Activated CD4-positive, alpha-beta memory T cell treated with anti-CD3 and anti-CD28 coated beads for 36 hours (primary cell): Measurements from ENCODE around the gene APPBP2. TPM values are rescaled to one million over a fixed set of nuclear protein-coding genes. Genes with fewer than 3 reads are reported as not detected.

Experiments used
- CTCF ChIA-PET: fragments of 350-600 bp; sonication (Branson Sonifier 250); formaldehyde crosslinking; loops from one replicate; lab custom pipeline; 2021; ENCODE audit warnings: antibody characterized with exemption, inconsistent platforms; lab: Charles Lee
- POLR2A ChIA-PET: fragments of 350-600 bp; sonication (Branson Sonifier 250); formaldehyde crosslinking; loops from one replicate; lab custom pipeline; 2021; ENCODE audit warnings: antibody characterized with exemption; lab: Charles Lee
- DNase-seq: peaks from one replicate; pipeline ENCODE4 v3.0.0-alpha.2; 2020
- H3K27ac Mint-ChIP-seq: one replicate; pipeline ENCODE4 v1.8.0; 2021; ENCODE audit warnings: mixed read lengths
- H3K27me3 Mint-ChIP-seq: one replicate; pipeline ENCODE4 v1.8.0; 2021; ENCODE audit warnings: mixed read lengths
- H3K36me3 Mint-ChIP-seq: one replicate; pipeline ENCODE4 v1.8.0; 2021; ENCODE audit warnings: mixed read lengths
- H3K4me1 Mint-ChIP-seq: one replicate; pipeline ENCODE4 v1.8.0; 2021; ENCODE audit warnings: low read depth, mixed read lengths
- H3K4me3 Mint-ChIP-seq: one replicate; pipeline ENCODE4 v1.8.0; 2021; ENCODE audit warnings: mild to moderate bottlenecking, mixed read lengths
- H3K9me3 Mint-ChIP-seq: one replicate; pipeline ENCODE4 v1.8.0; 2021; ENCODE audit warnings: mixed read lengths
- intact Hi-C: fragments of 100-400 bp; cut with micrococcal nuclease; formaldehyde crosslinking; loops from one replicate; pipeline ENCODE4 v1.15.1; 2023
- total RNA-seq, 2 experiments: library from RNA; stranded (reverse); gene quantifications; one replicate each; pipeline ENCODE4 v1.2.3, GENCODE V29; 2021

APPBP2 gene
- total RNA-seq, 2 experiments from 2014 or later, result 25.7 to 31.0 TPM

DNA sequence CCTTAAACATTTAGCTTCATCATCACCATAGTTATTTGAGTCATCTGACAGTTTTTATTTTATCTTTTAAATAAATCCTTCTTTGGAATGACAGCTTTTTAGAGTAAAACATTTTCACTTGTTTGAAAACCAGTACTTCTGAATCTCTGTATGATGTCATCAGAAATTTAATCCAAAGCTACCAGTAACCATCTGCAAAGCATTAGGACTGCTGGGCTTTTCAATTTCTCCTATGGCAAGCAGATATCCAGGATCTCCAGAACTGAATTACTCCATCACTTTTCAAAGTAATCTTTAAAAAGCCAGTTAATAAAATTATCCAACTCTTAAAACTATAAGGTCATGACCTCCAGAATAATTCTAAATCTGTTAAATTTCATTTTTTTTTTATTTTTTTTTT, 52.3 kb downstream of the APPBP2 start:
- no peak for DNase-seq
- Mint-ChIP-seq H3K27ac (no peak overlapping the region), H3K4me3 (no peak overlapping the region), H3K4me1 (peaks cover 8% of the 10 kb centered on the region), H3K27me3 (no peaks in the 10 kb centered on the region), H3K9me3 (no peaks in the 10 kb centered on the region), H3K36me3 (peaks cover 18% of the 10 kb centered on the region)
- intact Hi-C loops, result no loop called here
- POLR2A ChIA-PET, result no interaction called here
- CTCF ChIA-PET, result no interaction called here

- POLR2A ChIA-PET, result no interaction called here
- H3K9me3 Mint-ChIP-seq, result no peaks in the 10 kb centered on the region
- H3K4me1 Mint-ChIP-seq, result peaks cover 8% of the 10 kb centered on the region
- intact Hi-C loops, result no loop called here
- CTCF ChIA-PET, result no interaction called here
- H3K27me3 Mint-ChIP-seq, result no peaks in the 10 kb centered on the region
- H3K36me3 Mint-ChIP-seq, result peaks cover 18% of the 10 kb centered on the region
- no peak overlapping the region for H3K27ac Mint-ChIP-seq
- no peak for DNase-seq
- H3K4me3 Mint-ChIP-seq, result no peak overlapping the region
Observed at GRCh38 chr17:60472449-60472848, 53.6 kb downstream of the APPBP2 start.

GRCh38 chr17:60471451-60471850, 54.6 kb downstream of the APPBP2 start:
- POLR2A ChIA-PET, result no interaction called here
- Mint-ChIP-seq H3K27ac (no peak overlapping the region), H3K27me3 (no peaks in the 10 kb centered on the region), H3K9me3 (no peaks in the 10 kb centered on the region), H3K4me3 (no peak overlapping the region), H3K36me3 (peaks cover 14% of the 10 kb centered on the region), H3K4me1 (peaks cover 8% of the 10 kb centered on the region)
- CTCF ChIA-PET, result interaction anchor here (0.7 kb wide), 2 partner anchors 165 to 167 kb away, joined by 4 to 5 read pairs; no protein-coding TSS in a partner anchor
- no peak for DNase-seq
- intact Hi-C loops, result no loop called here

DNA sequence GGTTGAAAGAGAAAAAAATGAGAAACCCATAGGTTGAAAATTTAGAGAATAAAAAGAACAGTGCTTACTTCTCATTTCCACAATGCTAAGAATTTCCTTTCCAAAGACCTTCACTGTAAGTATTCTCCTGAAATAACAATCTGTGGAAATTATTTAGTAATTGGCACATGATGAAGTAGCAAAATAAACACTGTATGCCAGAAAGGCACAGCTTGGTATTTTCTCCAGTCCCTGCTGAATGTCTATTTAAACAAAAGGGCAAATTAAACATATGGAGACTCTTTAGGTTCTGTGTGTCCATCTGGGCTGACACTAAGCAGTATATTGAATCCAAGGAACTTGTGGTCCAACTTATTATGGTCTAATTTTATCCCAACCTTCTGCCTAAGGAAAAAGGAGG, 57.7 kb downstream of the APPBP2 start:
- intact Hi-C loops, result no loop called here
- Mint-ChIP-seq H3K4me3 (no peak overlapping the region), H3K36me3 (peaks cover 30% of the 10 kb centered on the region), H3K4me1 (peaks cover 8% of the 10 kb centered on the region), H3K9me3 (no peaks in the 10 kb centered on the region), H3K27ac (no peak overlapping the region), H3K27me3 (no peaks in the 10 kb centered on the region)
- ChIA-PET CTCF (no interaction called here), POLR2A (no interaction called here)
- no peak for DNase-seq

- Mint-ChIP-seq H3K27me3 (no peaks in the 10 kb centered on the region), H3K9me3 (no peaks in the 10 kb centered on the region), H3K4me1 (no peaks in the 10 kb centered on the region), H3K4me3 (no peak overlapping the region), H3K36me3 (peaks cover 25% of the 10 kb centered on the region), H3K27ac (no peak overlapping the region)
- ChIA-PET CTCF (interaction anchor here (1.0 kb wide), 1 partner anchor 174 kb away, joined by 3 read pairs; no protein-coding TSS in a partner anchor), POLR2A (no interaction called here)
- no peak for DNase-seq
- intact Hi-C loops, result no loop called here
Observed at GRCh38 chr17:60464343-60464742, 61.7 kb downstream of the APPBP2 start.

GRCh38 chr17:60463157-60463835, 62.7 kb downstream of the APPBP2 start:
- POLR2A ChIA-PET, result no interaction called here
- no peak for DNase-seq
- Mint-ChIP-seq H3K9me3 (no peaks in the 10 kb centered on the region), H3K4me1 (no peaks in the 10 kb centered on the region), H3K4me3 (no peak overlapping the region), H3K36me3 (peaks cover 30% of the 10 kb centered on the region), H3K27ac (no peak overlapping the region), H3K27me3 (no peaks in the 10 kb centered on the region)
- intact Hi-C loops, result no loop called here
- CTCF ChIA-PET, result interaction anchor here (0.7 kb wide), 1 partner anchor 72 kb away, joined by 3 read pairs; no protein-coding TSS in a partner anchor

- DNase-seq, result no peak
- H3K27me3 Mint-ChIP-seq, result no peaks in the 10 kb centered on the region
- peaks cover 40% of the 10 kb centered on the region for H3K36me3 Mint-ChIP-seq
- no peak overlapping the region for H3K4me3 Mint-ChIP-seq
- POLR2A ChIA-PET, result no interaction called here
- no peaks in the 10 kb centered on the region for H3K4me1 Mint-ChIP-seq
- no peaks in the 10 kb centered on the region for H3K9me3 Mint-ChIP-seq
- CTCF ChIA-PET, result interaction anchor here (0.7 kb wide), 1 partner anchor 205 kb away, joined by 3 read pairs; no protein-coding TSS in a partner anchor
- no peak overlapping the region for H3K27ac Mint-ChIP-seq
- intact Hi-C loops, result no loop called here
Observed at GRCh38 chr17:60461584-60461983, 64.5 kb downstream of the APPBP2 start.

- no peak for DNase-seq
- ChIA-PET POLR2A (no interaction called here), CTCF (no interaction called here)
- Mint-ChIP-seq H3K36me3 (peaks cover 27% of the 10 kb centered on the region), H3K4me1 (no peaks in the 10 kb centered on the region), H3K27ac (no peak overlapping the region), H3K4me3 (no peak overlapping the region), H3K9me3 (no peaks in the 10 kb centered on the region), H3K27me3 (no peaks in the 10 kb centered on the region)
- intact Hi-C loops, result no loop called here
Observed at GRCh38 chr17:60457148-60457547, 68.9 kb downstream of the APPBP2 start.

GRCh38 chr17:60455378-60455777, 70.7 kb downstream of the APPBP2 start:
- no peaks in the 10 kb centered on the region for H3K9me3 Mint-ChIP-seq
- POLR2A ChIA-PET, result no interaction called here
- DNase-seq, result no peak
- CTCF ChIA-PET, result interaction anchor here (1.4 kb wide), 1 partner anchor 265 kb away, joined by 4 read pairs; no protein-coding TSS in a partner anchor
- no peak overlapping the region for H3K4me3 Mint-ChIP-seq
- peaks cover 20% of the 10 kb centered on the region for H3K36me3 Mint-ChIP-seq
- H3K4me1 Mint-ChIP-seq, result no peaks in the 10 kb centered on the region
- no peaks in the 10 kb centered on the region for H3K27me3 Mint-ChIP-seq
- intact Hi-C loops, result no loop called here
- no peak overlapping the region for H3K27ac Mint-ChIP-seq

- intact Hi-C loops, result no loop called here
- Mint-ChIP-seq H3K27me3 (no peaks in the 10 kb centered on the region), H3K27ac (no peak overlapping the region), H3K36me3 (peaks cover 15% of the 10 kb centered on the region), H3K4me3 (no peak overlapping the region), H3K4me1 (no peaks in the 10 kb centered on the region), H3K9me3 (no peaks in the 10 kb centered on the region)
- no peak for DNase-seq
- ChIA-PET POLR2A (no interaction called here), CTCF (interaction anchor here (0.6 kb wide), 1 partner anchor 186 kb away, joined by 3 read pairs; no protein-coding TSS in a partner anchor)
Observed at GRCh38 chr17:60451965-60452364, 74.1 kb downstream of the APPBP2 start.

GRCh38 chr17:60451071-60451470, 75.0 kb downstream of the APPBP2 start:
- DNase-seq, result no peak
- ChIA-PET CTCF (no interaction called here), POLR2A (no interaction called here)
- H3K36me3 Mint-ChIP-seq, result peaks cover 12% of the 10 kb centered on the region
- H3K9me3 Mint-ChIP-seq, result no peaks in the 10 kb centered on the region
- no peaks in the 10 kb centered on the region for H3K4me1 Mint-ChIP-seq
- intact Hi-C loops, result no loop called here
- H3K27ac Mint-ChIP-seq, result no peak overlapping the region
- H3K4me3 Mint-ChIP-seq, result no peak overlapping the region
- H3K27me3 Mint-ChIP-seq, result no peaks in the 10 kb centered on the region

GRCh38 chr17:60447375-60447774, 78.7 kb downstream of the APPBP2 start:
- Mint-ChIP-seq H3K9me3 (no peaks in the 10 kb centered on the region), H3K4me3 (no peak overlapping the region), H3K4me1 (no peaks in the 10 kb centered on the region), H3K36me3 (peaks cover 9% of the 10 kb centered on the region), H3K27me3 (no peaks in the 10 kb centered on the region), H3K27ac (no peak overlapping the region)
- ChIA-PET POLR2A (no interaction called here), CTCF (no interaction called here)
- DNase-seq, result no peak
- intact Hi-C loops, result no loop called here

GRCh38 chr17:60445144-60445543, 80.9 kb downstream of the APPBP2 start:
- ChIA-PET POLR2A (no interaction called here), CTCF (interaction anchor here (0.8 to 1.3 kb wide), 2 partner anchors 24 to 195 kb away, joined by 3 read pairs; no protein-coding TSS in a partner anchor)
- Mint-ChIP-seq H3K9me3 (no peaks in the 10 kb centered on the region), H3K4me3 (no peak overlapping the region), H3K27ac (no peak overlapping the region), H3K4me1 (no peaks in the 10 kb centered on the region), H3K36me3 (peaks cover 9% of the 10 kb centered on the region), H3K27me3 (no peaks in the 10 kb centered on the region)
- intact Hi-C loops, result no loop called here
- DNase-seq, result no peak
